Measurements from ENCODE around the gene CDCA7L.
"Not testable (repeated sequence)": the region's sequence is repeated elsewhere in the genome, so short reads cannot be mapped to it uniquely, and the experiment has no call there.

The CDCA7L gene

DNA sequence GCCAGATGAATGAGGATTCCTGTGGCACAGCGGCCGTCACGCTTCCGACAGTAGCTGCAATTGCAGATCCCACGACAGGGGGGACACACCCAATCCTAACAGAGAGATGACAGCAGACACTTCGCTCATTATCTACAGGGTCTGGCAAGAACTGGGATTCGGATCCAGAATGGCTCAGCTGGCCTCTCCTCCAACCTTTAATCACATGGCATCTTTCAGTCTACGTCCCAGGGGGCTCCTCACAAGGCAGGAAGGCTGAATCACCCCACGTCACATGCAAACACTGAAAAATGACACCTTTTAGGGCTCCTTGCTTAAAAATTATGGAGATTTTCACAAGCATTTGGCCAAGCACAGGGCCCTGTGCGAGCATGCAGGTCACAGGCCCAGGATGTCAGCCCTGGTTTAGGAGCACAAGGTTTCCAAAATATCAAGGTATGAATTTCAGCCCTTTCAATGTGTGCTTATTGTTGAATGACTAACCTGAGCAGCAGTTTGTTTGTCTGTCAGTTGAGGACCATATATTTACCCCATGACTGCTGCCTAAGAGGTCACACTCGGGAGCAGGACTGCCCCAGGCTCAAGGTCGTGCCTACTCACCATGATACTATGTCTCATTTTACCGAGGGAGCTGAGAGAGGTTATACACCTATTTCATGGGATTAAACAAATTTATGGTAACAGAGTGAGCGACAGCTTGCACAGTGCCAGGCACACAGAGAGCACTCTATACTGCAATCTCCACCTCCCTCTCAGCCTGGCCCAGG is 42.5 kb downstream of the CDCA7L start:
- DNase-seq (ENCODE audit: low read depth in 2 of 2) = peak in 1 of 2 experiments; percentile 14

DNA sequence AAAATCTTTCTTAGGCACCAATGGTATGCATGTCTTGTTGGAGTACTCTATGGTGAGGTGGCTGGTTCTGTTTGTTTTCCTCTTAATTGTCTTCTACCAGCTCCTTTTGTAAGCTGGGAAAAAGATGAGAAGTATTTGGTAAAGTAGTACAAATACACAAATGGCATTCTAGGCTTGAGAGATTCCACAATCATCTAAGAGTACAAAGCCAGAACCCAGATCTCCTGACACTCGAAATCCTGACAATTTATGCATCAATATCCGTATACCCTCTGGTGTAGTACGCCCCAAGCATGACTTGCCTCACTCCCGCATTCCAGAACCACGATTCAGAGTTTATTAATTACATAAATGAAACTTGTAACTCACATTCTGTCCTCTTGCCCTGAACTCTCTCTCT is 43.5 kb downstream of the CDCA7L start:
- peak; percentile 44 for DNase-seq (ENCODE audit: low read depth in 2 of 2)

GRCh38 chr7:21898265-21898930 is 47.3 kb downstream of the CDCA7L start:
- DNase-seq (ENCODE audit: low read depth in 2 of 2) = no peak

GRCh38 chr7:21893401-21893800 is 52.3 kb downstream of the CDCA7L start:
- DNase-seq (ENCODE audit: low read depth in 2 of 2) = no peak

DNA sequence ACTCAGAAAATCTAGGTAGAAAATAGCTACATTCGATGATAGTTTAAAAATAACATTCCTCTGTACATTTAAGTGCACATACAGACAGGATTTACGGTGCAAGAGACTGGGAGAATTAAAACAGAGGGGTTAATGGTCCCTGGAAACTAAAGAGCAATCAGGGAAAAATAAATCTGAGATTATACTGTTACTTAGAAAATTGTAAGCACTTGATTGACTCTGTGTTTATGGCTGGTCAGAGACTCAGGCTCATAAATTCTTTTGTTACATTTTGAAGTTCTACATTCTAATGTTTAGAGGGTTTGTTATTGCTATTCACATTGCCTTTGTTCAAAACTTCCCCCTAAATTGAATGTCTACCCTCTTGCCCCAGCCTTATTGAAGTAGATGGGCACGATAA is 54.4 kb downstream of the CDCA7L start:
- no peak for DNase-seq (ENCODE audit: low read depth in 2 of 2)

DNA sequence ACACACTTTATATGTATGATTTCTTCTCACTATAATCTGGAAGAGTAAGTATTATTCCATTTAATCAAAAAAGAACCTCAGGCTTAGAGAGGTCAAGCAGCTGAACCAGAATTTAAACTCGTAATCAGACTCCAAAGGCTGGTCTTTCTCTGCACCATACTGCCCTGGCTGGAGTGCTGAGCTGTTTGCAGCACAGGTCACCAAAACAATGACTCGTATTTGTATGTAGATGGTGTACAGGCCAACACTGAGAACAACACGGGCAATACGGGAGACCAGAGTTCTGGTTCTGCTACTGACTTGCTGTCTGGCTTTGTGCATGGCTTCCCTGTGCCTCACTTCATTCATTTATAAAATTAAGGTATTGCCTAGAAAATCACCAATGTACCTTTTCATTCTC is 57.9 kb downstream of the CDCA7L start:
- no peak for DNase-seq (ENCODE audit: low read depth in 2 of 2)

DNA sequence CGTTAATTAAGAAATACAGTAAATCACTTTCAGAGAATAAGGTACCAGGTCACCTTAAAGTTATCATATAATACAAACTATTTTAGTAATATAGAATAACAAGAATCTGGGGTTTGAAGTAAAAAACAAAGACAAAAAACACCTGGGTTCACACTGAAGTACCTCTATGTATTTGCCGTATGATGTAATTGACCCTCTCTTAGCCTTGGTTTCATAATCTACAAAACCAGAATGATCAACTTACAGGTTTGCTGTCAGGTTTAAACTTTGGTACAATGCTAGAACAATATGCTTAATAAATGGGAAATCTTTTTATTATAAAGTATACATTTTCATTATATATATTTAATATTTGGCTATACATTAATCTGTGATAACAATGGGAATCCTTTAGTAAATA is 58.3 kb downstream of the CDCA7L start:
- no peak for DNase-seq (ENCODE audit: low read depth in 2 of 2)

- DNase-seq (ENCODE audit: low read depth in 2 of 2) = no peak
These were observed 59.3 kb downstream of the CDCA7L start for GRCh38 chr7:21886396-21886795.

DNA sequence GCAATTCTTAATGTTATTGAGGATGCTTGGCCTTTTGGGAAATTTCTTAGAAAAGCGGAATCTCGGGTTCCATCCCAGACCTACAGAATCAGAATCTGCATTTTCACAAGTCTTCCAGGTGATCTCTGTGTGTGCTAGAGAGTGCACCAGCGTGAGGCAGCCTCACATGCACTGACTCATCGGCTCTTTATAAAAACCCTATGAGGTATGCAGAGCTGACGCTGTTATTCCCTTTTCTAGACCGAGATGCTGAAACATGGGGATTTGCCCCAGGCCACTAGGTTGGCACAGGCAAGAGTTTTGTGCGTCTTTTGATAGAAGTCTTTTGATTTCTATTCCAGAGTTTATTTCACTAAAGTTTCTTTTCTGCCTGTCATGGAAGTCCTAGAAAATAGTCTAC is 61.2 kb downstream of the CDCA7L start:
- no peak for DNase-seq (ENCODE audit: low read depth in 2 of 2)

- DNase-seq (ENCODE audit: low read depth in 2 of 2) = not testable (repeated sequence)
These were observed 62.2 kb downstream of the CDCA7L start for GRCh38 chr7:21883501-21883900.

- DNase-seq (ENCODE audit: low read depth in 2 of 2) = no peak
These were observed 62.6 kb downstream of the CDCA7L start for GRCh38 chr7:21883069-21883468.

- DNase-seq (ENCODE audit: low read depth in 2 of 2) = no peak
These were observed 75.8 kb downstream of the CDCA7L start for GRCh38 chr7:21869785-21870402.

- DNase-seq (ENCODE audit: low read depth in 2 of 2) = no peak
These were observed 77.2 kb downstream of the CDCA7L start for GRCh38 chr7:21868576-21868850.

GRCh38 chr7:21867816-21868575 is 77.7 kb downstream of the CDCA7L start:
- no peak for DNase-seq (ENCODE audit: low read depth in 2 of 2)

- DNase-seq (ENCODE audit: low read depth in 2 of 2) = no peak
These were observed 78.5 kb downstream of the CDCA7L start for GRCh38 chr7:21867226-21867625.

GRCh38 chr7:21866731-21867130 is 79.0 kb downstream of the CDCA7L start:
- no peak for DNase-seq (ENCODE audit: low read depth in 2 of 2)

- DNase-seq (ENCODE audit: low read depth in 2 of 2) = not testable (repeated sequence)
These were observed 80.0 kb downstream of the CDCA7L start for GRCh38 chr7:21865631-21866204.

DNA sequence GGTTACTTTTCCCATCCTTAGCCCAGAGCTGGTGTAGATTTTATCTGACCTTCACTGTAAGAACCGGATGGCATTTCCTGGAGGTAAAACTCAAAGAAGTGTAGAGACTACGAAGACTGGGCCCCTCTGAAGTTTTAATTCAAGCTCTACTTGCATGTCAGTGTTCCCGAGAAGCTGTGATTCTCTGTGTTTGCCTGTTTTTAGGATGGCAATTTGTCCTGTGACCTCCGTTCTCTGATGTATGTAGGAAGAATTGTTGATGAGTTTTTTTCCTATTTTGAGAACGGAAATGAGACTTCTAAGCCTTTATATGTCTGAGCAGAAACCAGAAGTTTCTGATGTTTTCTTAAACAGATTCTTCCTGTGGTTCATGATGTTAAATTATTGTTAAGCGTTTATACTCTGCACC is 94.1 kb downstream of the CDCA7L start:
- no peak for DNase-seq (ENCODE audit: low read depth in 2 of 2)
